HepG2 (cell line): ENCODE results near the gene KRT12. TPM values are rescaled to one million over a fixed set of nuclear protein-coding genes. Genes with fewer than 3 reads are reported as not detected.

ENCODE experiments used
- ATAC-seq: fragments of 200-7000 bp; cut with Tn5 transposase; 3 replicates; pipeline ENCODE4 v1.9.1; 2020; ENCODE audit warnings: mild to moderate bottlenecking, moderate library complexity
- BruUV-seq: library from RNA; stranded (reverse); fragments of 400-500 nt; replicated peaks from 2 replicates; lab custom pipeline; 2021; lab: Mats Ljungman, UMichigan
- CTCF ChIA-PET: fragments of 300-600 bp; formaldehyde crosslinking; extraction: SDS; loops from one replicate; lab custom pipeline; 2021; ENCODE audit warnings: low total read pairs, inconsistent platforms, low intra/inter-chr PET ratio; lab: Yijun Ruan, JAX
- POLR2A ChIA-PET: fragments of 350-600 bp; sonication (Branson Sonifier 250); formaldehyde crosslinking; loops from one replicate; lab custom pipeline; 2020; ENCODE audit warnings: antibody characterized with exemption, inconsistent platforms; lab: Yijun Ruan, JAX
- DNase-seq: peaks from one replicate; pipeline ENCODE4 v3.0.0-alpha.2; 2015; ENCODE audit warnings: low spot score
- FAIRE-seq: peaks from 3 replicates; lab custom pipeline; 2011; peaks lifted over from hg19 to GRCh38; lab: Jason Lieb, UNC
- H2AFZ ChIP-seq: one replicate; pipeline ENCODE4 v1.6.1; 2011; ENCODE audit warnings: low read length, inconsistent platforms
- H3K27ac ChIP-seq: fragments of 300-600 bp; 3 replicates; pipeline ENCODE4 v1.8.0; 2011; ENCODE audit warnings: mixed run types, mild to moderate bottlenecking, mixed read lengths, low read length, inconsistent platforms; ENCODE audit not compliant: insufficient read depth; ENCODE audit errors: extremely low read length
- H3K27me3 ChIP-seq, 2 experiments: fragments of 200-600 bp in 1 of 2; 2 replicates in 1 of 2; 3 replicates in 1 of 2; pipeline versions ENCODE4 v1.6.0 to v1.8.0; 2011; ENCODE audit warnings: low read length in 2 of 2, mild to moderate bottlenecking in 2 of 2, moderate library complexity in 2 of 2, inconsistent platforms in 1 of 2; ENCODE audit not compliant: insufficient read depth in 2 of 2, control insufficient read depth in 1 of 2
- H3K36me3 ChIP-seq, 2 experiments: fragments of 200-600 bp in 1 of 2; replicated peaks in 1 of 2; 2 replicates in 1 of 2; 3 replicates in 1 of 2; pipeline versions ENCODE4 v1.5.1 to v1.8.0; 2011; ENCODE audit warnings: low read length in 2 of 2, inconsistent platforms in 1 of 2; ENCODE audit not compliant: insufficient read depth in 2 of 2, control insufficient read depth in 1 of 2
- H3K4me1 ChIP-seq: 2 replicates; pipeline ENCODE4 v1.5.1; 2012; ENCODE audit warnings: low read length, inconsistent platforms; ENCODE audit not compliant: insufficient read depth
- H3K4me2 ChIP-seq: 2 replicates; pipeline ENCODE4 v1.6.0; 2011; ENCODE audit warnings: low read depth, low read length, inconsistent platforms
- H3K4me3 ChIP-seq, 3 experiments: fragments of 200-600 bp in 1 of 3; sonication (generic), shearing (Covaris generic) in 1 of 3; replicated peaks in 1 of 3; 2 replicates each; pipeline ENCODE4 v1.5.1; 2011 to 2016; ENCODE audit warnings: low read length in 3 of 3, inconsistent platforms in 2 of 3, low read depth in 2 of 3, mild to moderate bottlenecking in 2 of 3, control low read depth in 1 of 3, mixed read lengths in 1 of 3; ENCODE audit not compliant: insufficient read depth in 1 of 3
- H3K79me2 ChIP-seq: one replicate; pipeline ENCODE4 v1.6.1; 2011; ENCODE audit warnings: low read length, inconsistent platforms; ENCODE audit not compliant: insufficient read depth
- H3K9ac ChIP-seq: 2 replicates; pipeline ENCODE4 v1.6.0; 2011; ENCODE audit warnings: mild to moderate bottlenecking, low read depth, low read length, inconsistent platforms; ENCODE audit not compliant: insufficient read depth
- H3K9me3 ChIP-seq: 2 replicates; pipeline ENCODE4 v1.5.1; 2012; ENCODE audit warnings: mild to moderate bottlenecking, low read length
- H4K20me1 ChIP-seq: 2 replicates; pipeline ENCODE4 v1.6.0; 2011; ENCODE audit warnings: inconsistent platforms, mild to moderate bottlenecking, low read length, moderate library complexity; ENCODE audit not compliant: insufficient read depth
- ARID2 ChIP-seq: sonication (generic); formaldehyde crosslinking; IDR thresholded peaks from 2 replicates; pipeline ENCODE4 v1.8.1; 2022; ENCODE audit warnings: mild to moderate bottlenecking, missing genetic modification reagents, borderline replicate concordance
- HES4 ChIP-seq: sonication (generic); formaldehyde crosslinking; IDR thresholded peaks from 2 replicates; pipeline ENCODE4 v1.9.0; 2021; ENCODE audit warnings: mild to moderate bottlenecking, missing genetic modification reagents, borderline replicate concordance
- KDM2A ChIP-seq: sonication (generic); formaldehyde crosslinking; IDR thresholded peaks from 2 replicates; pipeline ENCODE4 v1.4.0; 2020; ENCODE audit warnings: low read depth, missing genetic modification reagents, borderline replicate concordance
- NR1H2 ChIP-seq: sonication (generic); formaldehyde crosslinking; IDR thresholded peaks from 2 replicates; pipeline ENCODE4 v1.8.1; 2022; ENCODE audit warnings: low read depth, missing genetic modification reagents, borderline replicate concordance
- SNAPC4 ChIP-seq: sonication (generic); formaldehyde crosslinking; IDR thresholded peaks from 2 replicates; pipeline ENCODE4 v1.4.0; 2020; ENCODE audit warnings: mild to moderate bottlenecking, missing genetic modification reagents
- TCF12 ChIP-seq, 2 experiments: fragments of 450-650 bp in 1 of 2; sonication (generic) in 1 of 2; formaldehyde crosslinking in 1 of 2; IDR thresholded peaks; 2 replicates each; pipeline versions ENCODE4 v1.6.1 to v1.8.0; 2017 to 2022; ENCODE audit warnings: antibody characterized with exemption in 1 of 2, mild to moderate bottlenecking in 1 of 2, missing genetic modification reagents in 1 of 2, moderate library complexity in 1 of 2
- TRIM24 ChIP-seq: sonication (generic); formaldehyde crosslinking; IDR thresholded peaks from 2 replicates; pipeline ENCODE4 v1.8.0; 2022; ENCODE audit warnings: mild to moderate bottlenecking, missing genetic modification reagents
- ZFP1 ChIP-seq: IDR thresholded peaks from 2 replicates; pipeline ENCODE4 v1.6.1; 2016
- ZNF264 ChIP-seq: sonication (generic); formaldehyde crosslinking; IDR thresholded peaks from 2 replicates; pipeline ENCODE4 v1.4.0; 2020; ENCODE audit warnings: missing genetic modification reagents
- ZNF562 ChIP-seq: sonication (generic); formaldehyde crosslinking; IDR thresholded peaks from 2 replicates; pipeline ENCODE4 v1.8.0; 2022; ENCODE audit warnings: missing genetic modification reagents, borderline replicate concordance
- ZNF703 ChIP-seq: sonication (generic); formaldehyde crosslinking; IDR thresholded peaks from 2 replicates; pipeline ENCODE4 v1.5.1; 2020; ENCODE audit warnings: missing genetic modification reagents, mild to moderate bottlenecking, moderate library complexity, borderline replicate concordance
- ZNF788 ChIP-seq: sonication (generic); formaldehyde crosslinking; IDR thresholded peaks from 2 replicates; pipeline ENCODE4 v1.5.0; 2020; ENCODE audit warnings: mild to moderate bottlenecking, missing genetic modification reagents, borderline replicate concordance
- WGBS: methylation state at CpG from one replicate; pipeline ENCODE4 v1.1.6; 2017; ENCODE audit warnings: low lambda C conversion rate; 5-methylcytosine and 5-hydroxymethylcytosine counted together
- in situ Hi-C: cut with HindIII; loops from 2 replicates; pipeline ENCODE4 v1.10.0; 2017; ENCODE audit warnings: low pct_unique_long_range_greater_than_20kb; ENCODE audit not compliant: extremely low pct_ligation_motif_present
- intact Hi-C: fragments of 100-400 bp; cut with micrococcal nuclease; formaldehyde crosslinking; loops from one replicate; pipeline ENCODE4 v1.10.0; 2022; ENCODE audit not compliant: unreplicated experiment
- polyA plus RNA-seq, 8 experiments: library from polyadenylated mRNA; depleted of rRNA in 3 of 8; stranded (reverse) in 7 of 8; unstranded in 1 of 8; fragments of >200 nt; fragmentation: Illumina TruSeq in 4 of 8; extraction: Trizol in 4 of 8; gene quantifications; 2 replicates each; pipeline versions ENCODE4 v1.2.1 to v1.2.3, GENCODE V29; 2011 to 2016; ENCODE audit warnings: low read depth in 4 of 8, missing spikeins in 1 of 8, mixed read lengths in 1 of 8; ENCODE audit not compliant: insufficient read depth in 1 of 8
- total RNA-seq, 5 experiments: library from RNA; depleted of rRNA; stranded (reverse); fragments of >200 nt; fragmentation: Illumina TruSeq; extraction: Trizol; gene quantifications; 2 replicates each; pipeline ENCODE4 v1.2.3, GENCODE V29; 2016; ENCODE audit warnings: low read depth in 1 of 5
- TF ChIP-seq, protein P1 (sequence below): sonication (generic); formaldehyde crosslinking; IDR thresholded peaks from 2 replicates; pipeline ENCODE4 v1.8.1; 2022; ENCODE audit warnings: mild to moderate bottlenecking, missing genetic modification reagents
- TF ChIP-seq, protein P2 (sequence below): IDR thresholded peaks from 2 replicates; pipeline ENCODE4 v1.6.1; 2012; ENCODE audit warnings: inconsistent platforms
- TF ChIP-seq, protein P3 (sequence below): sonication (generic); formaldehyde crosslinking; IDR thresholded peaks from 2 replicates; pipeline ENCODE4 v1.5.1; 2020; ENCODE audit warnings: mild to moderate bottlenecking, missing genetic modification reagents, moderate library complexity

The KRT12 gene
- total and polyA plus RNA-seq, 2 of the 13 experiments (the other 11 are each of a cell fraction or from before 2014, with no cell fraction given), result 0.07 to 0.09 TPM

GRCh38 chr17:40915199-40915661, 48.2 kb upstream of the KRT12 start:
- H2AFZ ChIP-seq, result no peak overlapping the region
- DNase-seq (peak; percentile 96), FAIRE-seq (peak; percentile 28), ATAC-seq (peak; percentile 81)
- H3K36me3 ChIP-seq, result no peaks in the 10 kb centered on the region
- H3K27me3 ChIP-seq, result no peaks in the 10 kb centered on the region
- H3K4me1 ChIP-seq, result peaks cover 25% of the 10 kb centered on the region
- H3K9me3 ChIP-seq, result no peaks in the 10 kb centered on the region
- H3K9ac ChIP-seq, result no peak overlapping the region
- no peaks in the 10 kb centered on the region for H4K20me1 ChIP-seq
- in situ Hi-C loops (no loop called here), intact Hi-C loops (loop anchor here (1.0 kb wide), 1 partner anchor 41 kb away; no protein-coding TSS in a partner anchor)
- H3K79me2 ChIP-seq, result no peaks in the 10 kb centered on the region
- H3K4me2 ChIP-seq, result no peak overlapping the region
- ChIA-PET CTCF (no interaction called here), POLR2A (interaction anchor here (0.6 to 2.5 kb wide), 4 partner anchors 13 to 144 kb away, joined by 3 to 18 read pairs (median 8); no protein-coding TSS in a partner anchor)
- 34% methylated on average over 3 of the region's 3 CpGs for WGBS
- no peak overlapping the region for H3K4me3 ChIP-seq
- BruUV-seq, result no TSS peak
- H3K27ac ChIP-seq, result peak overlapping the region; percentile 56
- TF ChIP-seq, protein P1, sequence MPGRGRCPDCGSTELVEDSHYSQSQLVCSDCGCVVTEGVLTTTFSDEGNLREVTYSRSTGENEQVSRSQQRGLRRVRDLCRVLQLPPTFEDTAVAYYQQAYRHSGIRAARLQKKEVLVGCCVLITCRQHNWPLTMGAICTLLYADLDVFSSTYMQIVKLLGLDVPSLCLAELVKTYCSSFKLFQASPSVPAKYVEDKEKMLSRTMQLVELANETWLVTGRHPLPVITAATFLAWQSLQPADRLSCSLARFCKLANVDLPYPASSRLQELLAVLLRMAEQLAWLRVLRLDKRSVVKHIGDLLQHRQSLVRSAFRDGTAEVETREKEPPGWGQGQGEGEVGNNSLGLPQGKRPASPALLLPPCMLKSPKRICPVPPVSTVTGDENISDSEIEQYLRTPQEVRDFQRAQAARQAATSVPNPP (CRISPR knock-in tag), result no peak
- TF ChIP-seq ZFP1 (CRISPR knock-in tag) (no peak), ARID2 (CRISPR knock-in tag) (no peak), ZNF562 (no peak), TRIM24 (CRISPR knock-in tag) (no peak), HES4 (CRISPR knock-in tag) (no peak), ZNF264 (CRISPR knock-in tag) (no peak), NR1H2 (CRISPR knock-in tag) (no peak), KDM2A (CRISPR knock-in tag) (no peak), TCF12 (IDR thresholded peaks at IDR 0.05) (no peak), TCF12 (CRISPR knock-in tag; IDR thresholded peaks at IDR 0.05) (no peak), ZNF788 (no peak), SNAPC4 (CRISPR knock-in tag) (no peak), ZNF703 (CRISPR knock-in tag) (no peak)
- TF ChIP-seq, protein P2, sequence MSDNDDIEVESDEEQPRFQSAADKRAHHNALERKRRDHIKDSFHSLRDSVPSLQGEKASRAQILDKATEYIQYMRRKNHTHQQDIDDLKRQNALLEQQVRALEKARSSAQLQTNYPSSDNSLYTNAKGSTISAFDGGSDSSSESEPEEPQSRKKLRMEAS, result no peak
- TF ChIP-seq, protein P3, sequence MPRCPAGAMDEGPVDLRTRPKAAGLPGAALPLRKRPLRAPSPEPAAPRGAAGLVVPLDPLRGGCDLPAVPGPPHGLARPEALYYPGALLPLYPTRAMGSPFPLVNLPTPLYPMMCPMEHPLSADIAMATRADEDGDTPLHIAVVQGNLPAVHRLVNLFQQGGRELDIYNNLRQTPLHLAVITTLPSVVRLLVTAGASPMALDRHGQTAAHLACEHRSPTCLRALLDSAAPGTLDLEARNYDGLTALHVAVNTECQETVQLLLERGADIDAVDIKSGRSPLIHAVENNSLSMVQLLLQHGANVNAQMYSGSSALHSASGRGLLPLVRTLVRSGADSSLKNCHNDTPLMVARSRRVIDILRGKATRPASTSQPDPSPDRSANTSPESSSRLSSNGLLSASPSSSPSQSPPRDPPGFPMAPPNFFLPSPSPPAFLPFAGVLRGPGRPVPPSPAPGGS (CRISPR knock-in tag), result no peak
